T-helper 1 cell treated with Interleukin-12 subunit alpha and Interleukin-12 subunit beta and Interleukin-4 antibody, amounts not matched to agents 30 ng/mL and 1 ng/mL, for 36 hours (primary cell): ENCODE results near the gene EYA4. TPM values are rescaled to one million over a fixed set of nuclear protein-coding genes. Genes with fewer than 3 reads are reported as not detected.

ENCODE experiments used
- intact Hi-C: fragments of 100-400 bp; cut with micrococcal nuclease; formaldehyde crosslinking; loops from one replicate; pipeline ENCODE4 v1.15.1; 2024
- total RNA-seq: library from RNA; stranded (reverse); gene quantifications from 2 replicates; pipeline ENCODE4 v1.2.3, GENCODE V29; 2022

The EYA4 gene
- total RNA-seq, 1 donor from 2014 or later: not detected

DNA sequence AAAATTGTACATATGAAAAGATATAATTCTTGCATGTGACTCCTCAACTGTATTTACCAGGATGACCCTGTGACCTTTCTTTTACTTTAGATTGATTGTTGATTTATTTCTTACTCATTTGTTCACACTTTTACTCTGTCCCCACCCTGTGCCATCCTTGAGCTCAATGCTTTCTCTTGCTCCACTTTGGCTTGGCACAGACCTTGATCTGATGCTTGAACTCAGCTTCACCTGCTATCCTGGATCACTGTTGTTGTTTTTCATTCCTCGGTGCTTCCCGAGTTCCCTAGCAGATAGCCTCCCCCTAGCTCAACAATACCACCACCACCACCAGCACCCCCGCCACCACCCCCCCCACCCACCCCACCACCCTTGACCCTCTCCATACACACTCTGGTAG, 102.1 kb downstream of the EYA4 start:
- intact Hi-C loops: no loop called here

DNA sequence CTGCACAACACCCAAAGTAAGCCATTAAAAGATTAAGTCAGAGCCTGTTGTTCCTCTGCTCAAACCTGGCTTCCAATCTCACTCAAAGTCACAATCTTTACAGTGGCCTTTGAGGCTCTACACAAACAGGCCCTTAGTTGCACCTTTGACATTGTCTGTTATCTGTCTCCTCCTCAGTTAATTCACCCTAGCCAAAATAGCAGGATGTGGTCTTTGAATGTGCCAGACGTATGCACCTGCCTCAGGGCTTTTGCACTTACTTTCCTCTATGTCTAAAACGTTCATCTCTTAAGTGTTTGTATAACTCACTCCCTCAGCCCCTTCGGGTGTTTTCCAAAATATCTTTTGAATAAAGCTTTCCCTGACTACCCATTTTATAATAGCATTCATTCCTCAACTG, 107.7 kb downstream of the EYA4 start:
- intact Hi-C loops: no loop called here

DNA sequence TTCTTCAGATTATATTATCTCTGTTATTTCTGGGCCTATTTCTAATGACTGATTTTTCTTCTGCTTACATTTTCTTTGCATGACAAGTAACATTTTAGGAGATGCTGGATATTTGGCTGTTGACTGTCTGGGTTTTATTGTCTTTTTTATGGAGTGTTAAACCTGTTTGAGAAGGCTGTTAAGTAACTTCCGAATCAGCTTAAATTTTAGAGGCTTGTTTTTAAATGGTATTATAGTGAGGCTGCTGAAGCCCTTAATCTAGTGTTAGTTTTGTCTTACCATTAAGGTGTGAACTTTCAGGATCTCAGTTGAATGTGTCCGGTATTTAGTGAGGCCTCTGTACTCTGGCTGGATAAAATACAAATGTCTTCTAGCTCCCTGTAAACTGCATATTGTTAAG, 109.8 kb downstream of the EYA4 start:
- intact Hi-C loops: no loop called here

DNA sequence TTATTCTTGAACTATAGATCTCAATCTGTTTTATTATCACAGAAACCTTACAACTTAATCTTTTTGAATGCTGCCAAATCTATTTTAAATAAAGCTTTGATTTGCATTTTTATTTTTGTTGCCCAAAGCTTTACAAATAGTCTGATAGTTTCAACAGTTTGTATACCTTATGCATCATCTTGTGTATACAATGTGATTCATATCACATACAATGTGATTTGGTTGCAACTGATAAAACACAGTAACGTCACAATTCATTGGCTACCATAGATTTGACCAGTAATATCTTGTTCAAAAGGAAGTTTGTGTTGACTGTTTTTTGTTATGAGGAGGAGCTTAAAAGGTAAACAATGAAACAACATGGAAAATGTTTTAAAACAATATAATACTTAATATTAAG, 110.9 kb downstream of the EYA4 start:
- intact Hi-C loops: no loop called here

DNA sequence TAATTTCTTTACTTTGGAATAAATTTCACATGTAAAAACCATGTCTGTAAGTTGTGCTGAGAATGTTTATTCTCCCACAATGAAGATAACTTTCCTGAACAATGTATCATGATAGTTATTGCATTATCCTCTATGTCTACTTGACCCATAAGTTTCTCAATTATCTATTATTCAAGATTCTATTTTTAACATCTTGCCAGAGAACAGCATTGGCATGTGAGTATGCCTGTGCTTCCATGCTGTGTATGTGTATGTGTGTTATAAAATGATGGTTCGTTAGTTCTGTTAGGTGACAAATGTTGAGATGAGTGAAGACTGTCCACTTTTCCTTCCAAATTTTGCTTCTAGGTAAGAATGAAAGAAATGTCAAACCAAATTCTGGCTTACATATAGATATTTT, 111.9 kb downstream of the EYA4 start:
- intact Hi-C loops: no loop called here

- intact Hi-C loops: no loop called here
Measured at GRCh38 chr6:133355922-133356321, 114.8 kb downstream of the EYA4 start.

GRCh38 chr6:133358574-133359150, 117.5 kb downstream of the EYA4 start:
- intact Hi-C loops: no loop called here

DNA sequence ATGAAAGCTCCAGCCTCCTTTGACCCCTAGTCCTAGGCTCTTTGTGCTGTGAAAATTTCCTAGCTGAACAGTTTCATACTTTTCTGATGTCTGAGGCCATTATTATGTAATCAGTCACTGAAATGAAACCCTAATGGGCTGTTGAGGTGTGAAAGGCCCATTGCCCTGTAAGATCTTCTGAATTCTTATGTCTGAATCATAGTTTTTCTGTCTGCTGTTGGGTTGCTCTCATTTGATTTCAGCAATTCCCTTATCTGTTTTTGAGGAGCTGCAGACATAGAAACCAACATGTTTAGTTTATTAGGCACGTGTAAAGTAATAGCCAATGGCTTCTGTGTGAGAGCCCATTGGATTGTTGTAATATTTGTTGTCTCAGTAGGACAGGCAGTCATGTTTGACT, 118.1 kb downstream of the EYA4 start:
- intact Hi-C loops: no loop called here

DNA sequence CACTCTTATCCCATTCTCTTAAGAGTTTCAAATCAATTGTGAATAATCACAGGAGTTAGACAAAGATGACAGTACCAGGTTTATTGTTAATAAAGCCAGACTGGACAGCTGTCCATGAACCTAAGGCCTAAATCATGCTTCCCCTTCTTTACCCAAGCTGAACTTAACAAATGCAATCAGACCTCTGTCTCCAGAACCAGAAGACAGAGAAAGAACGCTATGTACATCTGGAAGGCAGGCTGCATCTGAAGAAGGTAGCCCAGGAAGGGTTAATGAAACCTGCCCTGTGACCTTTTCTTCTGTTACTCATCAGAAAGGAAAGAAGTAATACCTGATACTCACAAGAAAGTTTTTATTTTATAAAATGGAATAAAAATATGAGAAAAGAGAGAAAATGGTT, 118.6 kb downstream of the EYA4 start:
- intact Hi-C loops: no loop called here

- intact Hi-C loops: no loop called here
Measured at GRCh38 chr6:133360194-133360593, 119.0 kb downstream of the EYA4 start.

DNA sequence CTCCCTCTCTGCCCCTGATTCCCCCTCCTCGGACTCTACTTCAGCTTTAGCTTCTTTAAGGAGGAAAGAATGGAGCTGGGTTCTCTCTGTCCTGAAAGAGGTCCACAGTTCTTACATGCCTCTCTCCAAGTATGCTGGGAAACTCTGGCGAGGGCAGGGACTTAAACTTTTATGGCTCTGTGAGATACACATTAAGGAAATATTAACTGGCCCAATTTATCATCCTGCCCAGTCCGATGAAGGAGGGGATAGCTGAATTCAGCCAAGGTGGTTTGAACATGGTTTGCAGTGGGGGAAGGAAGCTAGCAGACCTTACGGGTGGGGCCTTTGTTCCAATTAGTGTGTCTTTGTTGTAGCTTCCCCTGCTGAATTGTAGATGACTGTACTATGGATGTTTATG, 121.7 kb downstream of the EYA4 start:
- intact Hi-C loops: no loop called here

- intact Hi-C loops: no loop called here
Measured at GRCh38 chr6:133368664-133369063, 127.5 kb downstream of the EYA4 start.

DNA sequence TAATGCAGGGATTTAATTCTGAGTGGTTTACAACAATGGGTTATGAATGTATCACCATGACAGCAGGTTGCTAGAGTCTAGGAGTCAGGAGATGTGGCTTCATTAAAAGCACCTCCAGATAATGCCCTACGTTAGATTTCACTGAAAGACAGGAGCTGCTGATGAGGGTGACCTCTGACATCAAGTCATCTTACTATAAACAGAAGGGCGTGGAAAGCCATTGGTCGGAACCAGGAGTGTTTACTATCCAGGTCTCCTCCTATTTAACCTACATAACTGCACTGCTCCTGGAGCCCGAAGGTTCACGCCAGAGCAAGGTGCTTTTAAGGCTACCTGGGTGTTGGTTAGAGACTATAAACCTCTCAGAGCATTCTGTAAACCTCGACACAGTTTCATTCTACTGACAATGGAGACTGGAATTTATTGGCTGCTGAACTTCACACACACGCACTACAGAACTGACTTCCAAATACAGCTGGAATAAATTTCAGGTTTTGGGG, 128.7 kb downstream of the EYA4 start:
- intact Hi-C loops: no loop called here

DNA sequence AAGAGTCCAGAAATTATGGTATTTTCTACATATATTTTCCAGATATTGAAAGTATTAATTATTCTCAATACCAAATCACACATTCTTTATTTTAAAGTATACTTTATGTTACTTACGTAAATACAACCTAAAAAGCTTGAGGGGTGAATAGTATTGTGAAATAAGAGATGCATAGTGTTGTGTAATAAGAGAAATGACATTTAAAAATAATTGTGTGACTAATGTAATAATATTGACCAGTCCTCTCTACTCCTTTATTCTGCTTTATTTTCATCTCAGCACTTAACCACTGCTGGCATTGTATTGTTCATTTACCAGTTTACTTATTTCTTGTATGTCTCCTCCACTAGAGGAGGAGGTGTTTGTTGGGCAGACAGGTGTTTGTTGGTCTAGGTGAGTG, 135.6 kb downstream of the EYA4 start:
- intact Hi-C loops: no loop called here

DNA sequence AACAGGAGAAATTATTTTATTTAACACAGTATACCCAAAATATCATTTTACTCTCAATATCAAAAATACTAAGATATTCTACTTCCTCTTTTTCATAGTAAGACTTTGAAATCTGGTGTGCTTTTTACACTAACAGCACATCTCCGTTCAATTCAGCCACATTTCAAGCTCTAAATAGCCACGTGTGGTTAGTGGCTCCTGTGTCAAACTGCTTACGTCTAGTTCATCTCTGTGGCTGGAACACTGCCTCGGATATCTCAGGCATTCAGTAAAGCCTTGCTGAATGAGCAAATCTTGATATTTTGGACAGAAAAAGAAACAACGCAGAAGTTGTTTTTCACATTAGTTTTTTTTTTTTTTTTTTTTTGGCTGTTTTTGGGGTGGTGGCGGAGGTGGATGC, 136.1 kb downstream of the EYA4 start:
- intact Hi-C loops: no loop called here

GRCh38 chr6:133380047-133380446, 138.9 kb downstream of the EYA4 start:
- intact Hi-C loops: no loop called here

DNA sequence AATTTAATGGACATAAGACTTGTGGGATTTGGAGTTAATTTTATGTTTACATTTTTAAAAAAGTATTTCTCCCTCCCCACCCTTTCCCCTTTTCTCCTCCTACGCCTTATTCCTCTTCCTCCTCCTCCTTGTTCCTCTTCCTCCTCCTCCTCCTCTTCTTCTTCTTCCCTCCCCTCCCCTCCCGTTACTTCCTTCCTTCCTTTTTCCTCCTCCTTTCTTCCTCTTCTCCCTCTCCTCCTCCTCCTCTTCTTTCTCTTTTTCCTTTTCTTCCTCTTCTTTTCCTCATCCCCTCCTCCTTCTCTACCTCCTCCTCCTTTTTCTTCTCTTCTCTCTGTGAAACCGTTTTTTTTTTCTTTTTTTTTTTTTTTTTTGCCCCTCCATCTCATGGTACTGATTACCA, 139.6 kb downstream of the EYA4 start:
- intact Hi-C loops: no loop called here

- intact Hi-C loops: no loop called here
Measured at GRCh38 chr6:133388731-133389130, 147.6 kb downstream of the EYA4 start.

DNA sequence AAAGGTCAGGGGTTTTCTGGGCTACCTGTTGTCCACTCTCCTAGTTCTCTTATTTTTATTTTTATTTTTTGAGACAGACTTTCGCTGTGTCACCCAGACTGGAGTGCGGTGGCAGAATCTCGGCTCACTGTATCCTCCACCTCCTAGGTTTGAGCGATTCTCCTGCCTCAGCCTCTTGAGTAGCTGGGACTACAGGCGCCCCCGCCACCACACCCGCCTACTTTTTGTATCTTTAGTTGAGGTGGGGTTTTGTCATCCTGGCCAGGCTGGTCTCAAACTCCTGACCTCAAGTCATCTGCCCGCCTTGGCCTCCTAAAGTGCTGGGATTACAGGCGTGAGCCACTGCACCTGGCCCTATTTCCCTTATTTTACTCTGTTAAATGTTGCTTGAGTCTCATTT, 149.0 kb downstream of the EYA4 start:
- intact Hi-C loops: no loop called here

GRCh38 chr6:133392015-133392414, 150.9 kb downstream of the EYA4 start:
- intact Hi-C loops: no loop called here

DNA sequence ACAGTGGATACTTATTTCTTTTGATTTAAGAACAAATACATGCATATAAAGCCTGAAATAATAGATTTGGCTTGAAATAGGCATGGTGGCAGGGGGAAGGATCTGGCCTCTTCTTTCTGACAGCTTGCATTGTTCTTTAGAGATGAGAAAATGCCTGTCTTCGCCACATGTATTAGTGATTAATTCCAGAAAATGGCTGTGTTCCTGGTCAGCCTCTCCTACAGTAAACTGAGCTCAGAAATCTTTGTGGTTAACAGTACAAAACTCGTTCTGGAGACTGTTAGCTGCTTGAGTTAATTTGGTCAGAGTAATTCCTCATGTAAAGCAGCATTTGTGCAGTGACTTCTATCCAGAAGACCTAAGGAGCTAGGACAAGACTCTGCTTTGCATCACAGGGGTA, 151.5 kb downstream of the EYA4 start:
- intact Hi-C loops: no loop called here

- intact Hi-C loops: no loop called here
Measured at GRCh38 chr6:133393891-133394290, 152.7 kb downstream of the EYA4 start.

DNA sequence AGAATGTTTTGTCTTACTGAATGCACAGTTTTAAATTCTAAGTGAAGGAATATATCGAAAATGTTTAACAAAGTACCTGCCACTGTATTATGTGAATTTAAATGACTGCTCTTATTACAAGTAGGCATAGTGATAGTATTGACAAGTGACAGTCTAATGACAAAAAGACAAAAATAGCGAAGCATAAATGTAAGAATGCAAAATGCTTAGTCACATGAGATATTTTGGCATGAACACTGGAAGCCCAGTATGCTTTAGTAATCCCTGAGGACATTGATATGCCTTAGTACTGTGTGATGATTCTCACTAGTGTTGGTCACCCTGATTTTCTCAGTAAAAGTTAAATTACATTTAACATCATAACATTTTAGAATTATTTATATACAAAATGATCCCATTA, 153.5 kb downstream of the EYA4 start:
- intact Hi-C loops: no loop called here
